Neural cell (in vitro differentiated cells): ENCODE measurements around the gene MBTD1. TPM values are rescaled to one million over a fixed set of nuclear protein-coding genes. Genes with fewer than 3 reads are reported as not detected.

Experiments used
- H2AFZ ChIP-seq: fragments of 200-600, 300-800 bp; sonication (generic), shearing (Covaris generic); 2 replicates; pipeline ENCODE4 v1.6.0; 2014; ENCODE audit warnings: low read depth, mild to moderate bottlenecking, antibody characterized with exemption, low read length, moderate library complexity
- H3F3A ChIP-seq: fragments of 200-600 bp; shearing (Covaris generic); 2 replicates; pipeline ENCODE4 v1.6.1; 2016; ENCODE audit warnings: mild to moderate bottlenecking, moderate library complexity, mixed read lengths, antibody characterized with exemption, low read length; ENCODE audit not compliant: insufficient read depth, poor library complexity, severe bottlenecking
- H3K27ac ChIP-seq: fragments of 200-600, 300-800 bp; sonication (generic), shearing (Covaris generic); 2 replicates; pipeline ENCODE4 v1.5.1; 2014; ENCODE audit warnings: mild to moderate bottlenecking, low read length, moderate library complexity
- H3K27me3 ChIP-seq: fragments of 300-800, 200-600 bp; sonication (generic), shearing (Covaris generic); 2 replicates; pipeline ENCODE4 v1.6.0; 2014; ENCODE audit warnings: mild to moderate bottlenecking, low read depth, low read length, moderate library complexity; ENCODE audit not compliant: insufficient read depth
- H3K36me3 ChIP-seq: fragments of 300-800, 200-600 bp; sonication (generic), shearing (Covaris generic); 2 replicates; pipeline ENCODE4 v1.5.1; 2014; ENCODE audit warnings: mild to moderate bottlenecking, antibody characterized with exemption, low read length, moderate library complexity; ENCODE audit not compliant: insufficient read depth
- H3K4me2 ChIP-seq: fragments of 300-800, 200-600 bp; sonication (generic), shearing (Covaris generic); 2 replicates; pipeline ENCODE4 v1.6.0; 2014; ENCODE audit warnings: mild to moderate bottlenecking, low read length
- H3K4me3 ChIP-seq: fragments of 300-800, 200-600 bp; sonication (generic), shearing (Covaris generic); 2 replicates; pipeline ENCODE4 v1.5.1; 2014; ENCODE audit warnings: mild to moderate bottlenecking, low read length, moderate library complexity
- H3K79me2 ChIP-seq: fragments of 200-600 bp; shearing (Covaris generic); replicated peaks from 2 replicates; pipeline ENCODE4 v1.6.0; 2014; ENCODE audit warnings: mild to moderate bottlenecking, low read length, moderate library complexity; ENCODE audit not compliant: insufficient read depth
- H3K9ac ChIP-seq: fragments of 300-800, 200-600 bp; sonication (generic), shearing (Covaris generic); 2 replicates; pipeline ENCODE4 v1.6.1; 2016; ENCODE audit warnings: mild to moderate bottlenecking, low read length, mixed read lengths
- H3K9me2 ChIP-seq: fragments of 200-600 bp; shearing (Covaris generic); 2 replicates; pipeline ENCODE4 v1.6.1; 2016; ENCODE audit warnings: mild to moderate bottlenecking, low read length, mixed read lengths; ENCODE audit not compliant: insufficient read depth
- H3K9me3 ChIP-seq: fragments of 200-600, 300-800 bp; sonication (generic), shearing (Covaris generic); 2 replicates; pipeline ENCODE4 v1.6.1; 2016; ENCODE audit warnings: mild to moderate bottlenecking, mixed run types, low read length, moderate library complexity, mixed read lengths
- H4K20me1 ChIP-seq: fragments of 200-600 bp; shearing (Covaris generic); 2 replicates; pipeline ENCODE4 v1.6.1; 2016; ENCODE audit warnings: mild to moderate bottlenecking, mixed run types; ENCODE audit not compliant: insufficient read depth
- CTCF ChIP-seq: fragments of 450-650 bp; IDR thresholded peaks from 2 replicates; pipeline ENCODE4 v1.5.1; 2014; ENCODE audit warnings: antibody characterized with exemption, mild to moderate bottlenecking, moderate library complexity; ENCODE audit not compliant: poor library complexity, severe bottlenecking
- EP300 ChIP-seq: fragments of 450-650 bp; conservative IDR thresholded peaks from 2 replicates; pipeline ENCODE4 v1.6.1; 2014; ENCODE audit warnings: antibody characterized with exemption, mild to moderate bottlenecking, moderate library complexity; ENCODE audit not compliant: poor library complexity, severe bottlenecking
- EZH2 ChIP-seq: fragments of 200-600, 300-800 bp; shearing (Covaris generic), sonication (generic); IDR thresholded peaks from 2 replicates; pipeline ENCODE4 v1.6.1; 2014; ENCODE audit warnings: antibody characterized with exemption, low read length, borderline replicate concordance, mild to moderate bottlenecking; ENCODE audit not compliant: insufficient read depth, poor library complexity, severe bottlenecking
- MXI1 ChIP-seq: fragments of 450-650 bp; conservative IDR thresholded peaks from 2 replicates; pipeline ENCODE4 v1.6.1; 2014; ENCODE audit warnings: antibody characterized with exemption, mild to moderate bottlenecking; ENCODE audit not compliant: poor library complexity, severe bottlenecking
- POLR2AphosphoS5 ChIP-seq: IDR thresholded peaks from 2 replicates; pipeline ENCODE4 v1.6.1; 2012
- RAD21 ChIP-seq: fragments of 450-650 bp; conservative IDR thresholded peaks from 2 replicates; pipeline ENCODE4 v1.6.1; 2014; ENCODE audit warnings: antibody characterized with exemption, mild to moderate bottlenecking, moderate library complexity
- REST ChIP-seq: IDR thresholded peaks from 2 replicates; pipeline ENCODE4 v1.6.1; 2012; ENCODE audit warnings: borderline replicate concordance
- SMC3 ChIP-seq: fragments of 450-650 bp; conservative IDR thresholded peaks from 2 replicates; pipeline ENCODE4 v1.6.1; 2014; ENCODE audit warnings: antibody characterized with exemption, mild to moderate bottlenecking, moderate library complexity; ENCODE audit not compliant: poor library complexity
- TAF1 ChIP-seq: IDR thresholded peaks from 2 replicates; pipeline ENCODE4 v1.6.1; 2012; ENCODE audit warnings: low read depth
- polyA plus RNA-seq: library from polyadenylated mRNA; depleted of rRNA; stranded (reverse); fragments of >200 nt; gene quantifications from 2 replicates; pipeline ENCODE4 v1.2.3, GENCODE V29; 2014

Gene MBTD1
- polyA plus RNA-seq, 1 donor from 2014 or later: 70.0 TPM

GRCh38 chr17:51263006-51263405 lies 3.2 kb upstream of the MBTD1 start:
- TF ChIP-seq POLR2AphosphoS5: no peak
- no peak for TF ChIP-seq CTCF
- TF ChIP-seq RAD21: no peak
- TF ChIP-seq SMC3: no peak
- TF ChIP-seq MXI1: no peak
- TF ChIP-seq EZH2: no peak
- no peak for TF ChIP-seq REST
- no peak for TF ChIP-seq EP300
- no peak for TF ChIP-seq TAF1
- H3K9ac ChIP-seq: no peak overlapping the region
- H4K20me1 ChIP-seq: no peaks in the 10 kb centered on the region
- H3K27me3 ChIP-seq: no peaks in the 10 kb centered on the region
- no peak overlapping the region for H2AFZ ChIP-seq
- H3K4me3 ChIP-seq: no peak overlapping the region
- H3K4me2 ChIP-seq: no peak overlapping the region
- peaks cover 4% of the 10 kb centered on the region for H3F3A ChIP-seq
- H3K36me3 ChIP-seq: peaks cover 7% of the 10 kb centered on the region
- H3K9me2 ChIP-seq: no peaks in the 10 kb centered on the region
- peaks cover 42% of the 10 kb centered on the region for H3K79me2 ChIP-seq
- no peaks in the 10 kb centered on the region for H3K9me3 ChIP-seq
- H3K27ac ChIP-seq: no peak overlapping the region

- H2AFZ ChIP-seq: peak overlapping the region; percentile 58
- peak overlapping the region; percentile 68 for H3K4me2 ChIP-seq
- peaks cover 4% of the 10 kb centered on the region for H3F3A ChIP-seq
- H3K9me2 ChIP-seq: no peaks in the 10 kb centered on the region
- no peaks in the 10 kb centered on the region for H4K20me1 ChIP-seq
- no peaks in the 10 kb centered on the region for H3K9me3 ChIP-seq
- H3K27me3 ChIP-seq: no peaks in the 10 kb centered on the region
- peak overlapping the region; percentile 98 for H3K9ac ChIP-seq
- H3K4me3 ChIP-seq: peak overlapping the region; percentile 97
- H3K27ac ChIP-seq: peak overlapping the region; percentile 95
- peaks cover 15% of the 10 kb centered on the region for H3K36me3 ChIP-seq
- TF ChIP-seq SMC3 (peak; percentile 14), RAD21 (peak; percentile 20), REST (no peak)
- peaks cover 56% of the 10 kb centered on the region for H3K79me2 ChIP-seq
Observed at GRCh38 chr17:51261024-51261963, 1.4 kb upstream of the MBTD1 start.
